H1 (cell line): ENCODE results near the gene OOSP2. TPM values are rescaled to one million over a fixed set of nuclear protein-coding genes. Genes with fewer than 3 reads are reported as not detected.

Source experiments
- CTCF ChIA-PET: fragments of 300-600 bp; sonication (Branson Sonifier 250); formaldehyde crosslinking; loops from one replicate; lab custom pipeline; 2021; ENCODE audit not compliant: partially characterized antibody; lab: Charles Lee
- POLR2A ChIA-PET: fragments of 300-600 bp; sonication (Branson Sonifier 250); formaldehyde crosslinking; loops from one replicate; lab custom pipeline; 2021; ENCODE audit warnings: inconsistent platforms; ENCODE audit not compliant: partially characterized antibody; lab: Charles Lee
- DNase-seq, 2 experiments: peaks; one replicate each; pipeline versions ENCODE4 v3.0.0 to v3.0.0-alpha.2; 2010 to 2022; ENCODE audit warnings: low spot score in 2 of 2, low read depth in 1 of 2, mixed read lengths in 1 of 2
- FAIRE-seq: peaks from 2 replicates; lab custom pipeline; 2011; peaks lifted over from hg19 to GRCh38; lab: Jason Lieb, UNC
- H2AFZ ChIP-seq: 2 replicates; pipeline ENCODE4 v1.8.1; 2012; ENCODE audit warnings: low read length, inconsistent platforms
- H2AK5ac ChIP-seq: 2 replicates; pipeline ENCODE4 v1.6.1; 2013; ENCODE audit warnings: low read depth, low read length
- H2BK120ac ChIP-seq: replicated peaks from 2 replicates; pipeline ENCODE3; 2013; ENCODE audit warnings: low read depth, low read length, inconsistent platforms
- H2BK12ac ChIP-seq: 2 replicates; pipeline ENCODE4 v1.6.1; 2013; ENCODE audit warnings: low read depth, low read length
- H2BK15ac ChIP-seq: 2 replicates; pipeline ENCODE4 v1.6.1; 2013; ENCODE audit warnings: low read length
- H2BK20ac ChIP-seq: 2 replicates; pipeline ENCODE4 v1.6.1; 2013; ENCODE audit warnings: low read length
- H2BK5ac ChIP-seq: 2 replicates; pipeline ENCODE4 v1.6.1; 2013; ENCODE audit warnings: low read depth, low read length
- H3K14ac ChIP-seq: 2 replicates; pipeline ENCODE4 v1.6.1; 2013; ENCODE audit warnings: inconsistent platforms; ENCODE audit not compliant: insufficient read length
- H3K18ac ChIP-seq: 2 replicates; pipeline ENCODE4 v1.6.1; 2013; ENCODE audit warnings: low read length; ENCODE audit errors: extremely low read depth
- H3K23ac ChIP-seq: 2 replicates; pipeline ENCODE4 v1.6.1; 2013; ENCODE audit warnings: inconsistent platforms; ENCODE audit not compliant: insufficient read length
- H3K23me2 ChIP-seq: 2 replicates; pipeline ENCODE4 v1.6.1; 2013; ENCODE audit warnings: low read depth, low read length
- H3K27ac ChIP-seq: 2 replicates; pipeline ENCODE4 v1.6.1; 2011; ENCODE audit warnings: low read depth, low read length, inconsistent platforms
- H3K27me3 ChIP-seq, 4 experiments: replicated peaks in 1 of 4; 1 replicate in 1 of 4; 2 replicates in 3 of 4; pipeline versions ENCODE4 v1.6.1 to v1.8.1; 2011 to 2013; ENCODE audit warnings: low read length in 3 of 4, mild to moderate bottlenecking in 3 of 4, inconsistent platforms in 2 of 4, mixed read lengths in 2 of 4, moderate library complexity in 1 of 4; ENCODE audit not compliant: control insufficient read depth in 3 of 4, insufficient read depth in 3 of 4; ENCODE audit errors: extremely low read depth in 1 of 4
- H3K36me3 ChIP-seq, 4 experiments: 2 replicates each; pipeline versions ENCODE4 v1.6.1 to v1.8.1; 2011 to 2013; ENCODE audit warnings: mild to moderate bottlenecking in 4 of 4, low read length in 3 of 4, moderate library complexity in 2 of 4, control low read depth in 1 of 4, inconsistent platforms in 1 of 4; ENCODE audit not compliant: insufficient read depth in 4 of 4, control insufficient read depth in 2 of 4
- H3K4ac ChIP-seq: replicated peaks from 2 replicates; pipeline ENCODE3; 2013; ENCODE audit warnings: low read length, low read depth, mixed read lengths, inconsistent platforms; ENCODE audit not compliant: insufficient read length
- H3K4me1 ChIP-seq, 4 experiments: replicated peaks in 1 of 4; 1 replicate in 1 of 4; 2 replicates in 3 of 4; pipeline versions ENCODE4 v1.6.1 to v1.8.1; 2011 to 2013; ENCODE audit warnings: low read length in 3 of 4, inconsistent platforms in 2 of 4, mixed read lengths in 1 of 4; ENCODE audit not compliant: insufficient read depth in 4 of 4, control insufficient read depth in 3 of 4
- H3K4me2 ChIP-seq, 2 experiments: 2 replicates each; pipeline versions ENCODE4 v1.6.1 to v1.8.1; 2011 to 2013; ENCODE audit warnings: low read depth in 2 of 2, low read length in 2 of 2, control low read depth in 1 of 2, inconsistent platforms in 1 of 2, mild to moderate bottlenecking in 1 of 2; ENCODE audit not compliant: insufficient read depth in 1 of 2
- H3K4me3 ChIP-seq, 4 experiments: fragments of 200-600, 300-600 bp in 1 of 4; sonication (generic), shearing (Covaris generic), sonication (Bioruptor Twin) in 1 of 4; 2 replicates each; pipeline versions ENCODE4 v1.5.1 to v1.8.1; 2011 to 2016; ENCODE audit warnings: low read length in 4 of 4, low read depth in 3 of 4, control low read depth in 2 of 4, inconsistent platforms in 2 of 4, mild to moderate bottlenecking in 2 of 4, mixed read lengths in 1 of 4, moderate library complexity in 1 of 4; ENCODE audit not compliant: insufficient read depth in 2 of 4; ENCODE audit errors: extremely low read depth in 1 of 4
- H3K56ac ChIP-seq: replicated peaks from 2 replicates; pipeline ENCODE3; 2013; ENCODE audit warnings: low read depth, mild to moderate bottlenecking, mixed read lengths, low read length, inconsistent platforms; ENCODE audit not compliant: insufficient read length
- H3K79me1 ChIP-seq: 2 replicates; pipeline ENCODE4 v1.6.1; 2013; ENCODE audit warnings: low read depth, low read length, control low read depth
- H3K79me2 ChIP-seq, 2 experiments: 2 replicates each; pipeline versions ENCODE4 v1.6.1 to v1.8.1; 2012 to 2013; ENCODE audit warnings: low read length in 2 of 2, mild to moderate bottlenecking in 2 of 2, inconsistent platforms in 1 of 2; ENCODE audit not compliant: insufficient read depth in 2 of 2, control insufficient read depth in 1 of 2
- H3K9ac ChIP-seq, 4 experiments: replicated peaks in 1 of 4; 1 replicate in 1 of 4; 2 replicates in 3 of 4; pipeline versions ENCODE4 v1.6.1 to v1.8.1; 2011 to 2013; ENCODE audit warnings: low read depth in 3 of 4, low read length in 3 of 4, control low read depth in 2 of 4, mild to moderate bottlenecking in 2 of 4, moderate library complexity in 2 of 4, inconsistent platforms in 1 of 4; ENCODE audit errors: extremely low read depth in 1 of 4
- H3K9me3 ChIP-seq, 2 experiments: 2 replicates each; pipeline versions ENCODE4 v1.6.1 to v1.8.1; 2012 to 2013; ENCODE audit warnings: mild to moderate bottlenecking in 2 of 2, moderate library complexity in 2 of 2, control low read depth in 1 of 2, inconsistent platforms in 1 of 2, low read depth in 1 of 2, low read length in 1 of 2, mixed read lengths in 1 of 2; ENCODE audit not compliant: insufficient read depth in 2 of 2
- H4K20me1 ChIP-seq, 2 experiments: replicated peaks in 1 of 2; 2 replicates each; pipeline versions ENCODE3 to v1.8.1; 2011 to 2013; ENCODE audit warnings: inconsistent platforms in 2 of 2, low read length in 2 of 2, mild to moderate bottlenecking in 1 of 2; ENCODE audit not compliant: insufficient read depth in 2 of 2, control insufficient read depth in 1 of 2
- H4K5ac ChIP-seq: 2 replicates; pipeline ENCODE4 v1.6.1; 2013; ENCODE audit warnings: low read length, low read depth, mixed read lengths, inconsistent platforms; ENCODE audit not compliant: insufficient read length
- H4K8ac ChIP-seq: 2 replicates; pipeline ENCODE4 v1.8.0; 2013; ENCODE audit warnings: mild to moderate bottlenecking, moderate library complexity, low read length, inconsistent platforms; ENCODE audit not compliant: insufficient read depth; ENCODE audit errors: extremely low read depth
- H4K91ac ChIP-seq: replicated peaks from 2 replicates; pipeline ENCODE3; 2013; ENCODE audit warnings: low read length, mixed read lengths, inconsistent platforms; ENCODE audit not compliant: insufficient read length
- BACH1 ChIP-seq: IDR thresholded peaks from 2 replicates; pipeline ENCODE4 v1.6.1; 2012; ENCODE audit warnings: low read length, improper control_type of control experiment
- BRCA1 ChIP-seq: IDR thresholded peaks from 2 replicates; pipeline ENCODE4 v1.6.1; 2012; ENCODE audit warnings: low read depth, low read length, improper control_type of control experiment
- CHD1 ChIP-seq: IDR thresholded peaks from 2 replicates; pipeline ENCODE4 v1.6.1; 2012; ENCODE audit warnings: low read depth, low read length, improper control_type of control experiment
- CREB1 ChIP-seq: IDR thresholded peaks from 2 replicates; pipeline ENCODE4 v1.6.1; 2012; ENCODE audit warnings: inconsistent platforms
- E2F6 ChIP-seq: IDR thresholded peaks from 2 replicates; pipeline ENCODE4 v1.6.1; 2012; ENCODE audit warnings: inconsistent platforms
- EZH2 ChIP-seq: fragments of 200-600 bp; sonication (generic); IDR thresholded peaks from 2 replicates; pipeline ENCODE4 v1.7.1; 2012; ENCODE audit warnings: low read depth, mild to moderate bottlenecking, moderate library complexity, low read length, inconsistent platforms; ENCODE audit not compliant: severe bottlenecking
- KDM1A ChIP-seq: fragments of 200-600, 300-600 bp; sonication (generic); IDR thresholded peaks from 2 replicates; pipeline ENCODE4 v1.7.1; 2016; ENCODE audit warnings: mild to moderate bottlenecking, low read length, borderline replicate concordance
- KDM4A ChIP-seq: IDR thresholded peaks from one replicate; pipeline ENCODE4 v1.7.1; 2012; ENCODE audit warnings: low read depth, mild to moderate bottlenecking, moderate library complexity, low read length, inconsistent platforms; ENCODE audit not compliant: severe bottlenecking
- POU5F1 ChIP-seq: IDR thresholded peaks from 2 replicates; pipeline ENCODE4 v1.6.1; 2011; ENCODE audit warnings: low read depth, mild to moderate bottlenecking, low read length, moderate library complexity
- RXRA ChIP-seq: IDR thresholded peaks from 2 replicates; pipeline ENCODE4 v1.6.1; 2011; ENCODE audit warnings: low read depth, mild to moderate bottlenecking, low read length, moderate library complexity; ENCODE audit not compliant: insufficient read depth
- SIRT6 ChIP-seq: IDR thresholded peaks from one replicate; pipeline ENCODE4 v1.7.1; 2012; ENCODE audit warnings: low read length, inconsistent platforms
- SIX5 ChIP-seq: IDR thresholded peaks from 2 replicates; pipeline ENCODE4 v1.6.1; 2011; ENCODE audit warnings: mild to moderate bottlenecking, low read depth, low read length
- SP4 ChIP-seq: IDR thresholded peaks from 2 replicates; pipeline ENCODE4 v1.6.1; 2012; ENCODE audit warnings: low read length, inconsistent platforms
- TAF1 ChIP-seq: IDR thresholded peaks from 2 replicates; pipeline ENCODE4 v1.6.1; 2011; ENCODE audit warnings: mild to moderate bottlenecking, low read depth, low read length
- WGBS, 2 experiments: shearing (Covaris generic) in 1 of 2; methylation state at CpG; one replicate each; pipeline versions ENCODE4 v1.1.6 to v1.1.7; 2013 to 2015; ENCODE audit warnings: low lambda C conversion rate in 2 of 2, mixed read lengths in 2 of 2, inconsistent platforms in 1 of 2, low coverage in 1 of 2, missing lambda C conversion rate in 1 of 2; ENCODE audit not compliant: insufficient replicate concordance in 2 of 2, insufficient coverage in 1 of 2, insufficient read length in 1 of 2; ENCODE audit errors: extremely low coverage in 1 of 2, missing lambda C conversion rate in 1 of 2; 5-methylcytosine and 5-hydroxymethylcytosine counted together
- polyA plus RNA-seq, 7 experiments: library from polyadenylated mRNA; depleted of rRNA in 3 of 7; stranded (reverse) in 5 of 7; unstranded in 2 of 7; fragments of >200 nt in 5 of 7; fragments of 200-250 nt in 2 of 7; gene quantifications; 1 replicate in 5 of 7; 2 replicates in 1 of 7; 4 replicates in 1 of 7; pipeline versions ENCODE4 v1.2.1 to v1.2.3, GENCODE V29; 2011 to 2013; ENCODE audit warnings: missing spikeins in 2 of 7, mixed read lengths in 2 of 7
- total RNA-seq: library from RNA; stranded (reverse); fragmentation: NEBNext Ultra II Directional; extraction: Animal tissue kit (Norgen Biotek cat#: 25700); gene quantifications from 2 replicates; pipeline ENCODE4 v1.2.1, GENCODE V29; 2021

OOSP2 gene
- total and polyA plus RNA-seq, 2 of the 8 experiments (the other 6 are each of a cell fraction or from before 2014, with no cell fraction given): not detected

GRCh38 chr11:60003729-60004128 is 36.5 kb upstream of the OOSP2 start:
- Histone ChIP-seq H2AFZ (no peak overlapping the region; the same call in 1 of the 2 replicates), H3K27ac (no peak overlapping the region), H3K36me3 (no peaks in the 10 kb centered on the region), H4K5ac (no peak overlapping the region), H2BK15ac (no peak overlapping the region), H3K14ac (no peak overlapping the region), H3K4me2 (no peak overlapping the region), H2BK120ac (no peak overlapping the region), H3K9me3 (no peaks in the 10 kb centered on the region), H4K91ac (no peak overlapping the region), H3K79me2 (no peaks in the 10 kb centered on the region), H3K23me2 (no peaks in the 10 kb centered on the region), H4K20me1 (no peaks in the 10 kb centered on the region), H2BK20ac (no peak overlapping the region), H2BK12ac (no peak overlapping the region), H3K79me1 (no peaks in the 10 kb centered on the region), H3K27me3 (no peaks in the 10 kb centered on the region), H3K4me3 (no peak overlapping the region), H3K4ac (no peak overlapping the region), H2BK5ac (no peak overlapping the region), H3K56ac (no peak overlapping the region), H3K23ac (no peak overlapping the region), H3K4me1 (no peaks in the 10 kb centered on the region), H3K9ac (no peak overlapping the region), H3K18ac (no peak overlapping the region), H4K8ac (no peak overlapping the region), H2AK5ac (no peak overlapping the region)
- TF ChIP-seq POU5F1: no peak
- TF ChIP-seq KDM4A: no peak
- no peak for TF ChIP-seq KDM1A
- no peak for TF ChIP-seq E2F6
- TF ChIP-seq SIRT6: no peak
- no peak for TF ChIP-seq SIX5
- no peak for TF ChIP-seq RXRA
- no peak for TF ChIP-seq BACH1
- TF ChIP-seq CHD1: no peak
- no peak for TF ChIP-seq CREB1
- no peak for TF ChIP-seq TAF1
- TF ChIP-seq BRCA1: no peak
- no peak for TF ChIP-seq EZH2
- TF ChIP-seq SP4: no peak
- 100% methylated on average over 2 of the region's 2 CpGs; no CpG with 5 or more reads in 1 of the 2 experiments for WGBS, 2 experiments
- FAIRE-seq (no peak), DNase-seq (no peak)
- POLR2A ChIA-PET: no interaction called here
- CTCF ChIA-PET: interaction anchor here (1.3 kb wide), 1 partner anchor 115 kb away, joined by 3 read pairs; no protein-coding TSS in a partner anchor
